GM12891 (cell line): ENCODE data around the gene TMEM185B.

Experiments used
- POLR2A ChIP-seq: IDR thresholded peaks from 2 replicates; pipeline ENCODE4 v1.6.1; 2011; ENCODE audit warnings: low read depth, low read length, control low read depth
- POLR2AphosphoS5 ChIP-seq: IDR thresholded peaks from 2 replicates; pipeline ENCODE4 v1.6.1; 2011; ENCODE audit warnings: low read depth, low read length, control low read depth
- POU2F2 ChIP-seq: IDR thresholded peaks from 2 replicates; pipeline ENCODE4 v1.6.1; 2011; ENCODE audit warnings: low read depth, mild to moderate bottlenecking, control low read depth, low read length, moderate library complexity
- TAF1 ChIP-seq: IDR thresholded peaks from 2 replicates; pipeline ENCODE4 v1.6.1; 2011; ENCODE audit warnings: low read depth, low read length, control low read depth

DNA sequence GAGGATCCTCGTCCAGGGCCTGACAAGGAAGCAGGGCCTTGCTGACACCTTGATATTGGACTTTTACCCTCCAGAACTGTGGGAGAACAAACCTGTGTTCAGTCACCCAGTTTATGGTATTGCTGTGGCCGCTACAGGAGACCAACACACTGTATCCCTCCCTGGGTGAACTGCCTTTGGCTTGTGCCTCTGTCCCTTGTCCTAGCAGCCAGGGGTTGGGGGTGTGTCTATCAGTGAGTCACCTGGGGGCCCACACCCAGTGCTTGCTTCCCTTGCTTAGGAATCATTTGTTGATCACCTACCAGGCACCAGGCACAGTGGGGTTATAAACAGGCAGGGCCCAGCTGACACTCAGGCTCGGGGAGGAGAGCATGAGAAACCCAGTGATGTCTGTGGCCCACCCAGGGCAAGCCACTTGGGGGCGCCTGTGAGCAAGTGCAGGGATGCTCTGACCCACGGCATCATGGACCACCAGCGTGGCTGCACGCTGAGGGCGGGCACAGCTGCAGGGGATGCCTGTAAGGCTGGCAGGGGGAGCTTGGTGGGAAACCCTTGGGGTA lies 17.1 kb downstream of the TMEM185B start:
- no peak for TF ChIP-seq POLR2A
- no peak for TF ChIP-seq POLR2AphosphoS5
- no peak for TF ChIP-seq TAF1
- no peak for TF ChIP-seq POU2F2
